HK-2 (cell line): ENCODE measurements around the gene LSMEM2.
"Not testable (repeated sequence)": the region's sequence is repeated elsewhere in the genome, so short reads cannot be mapped to it uniquely, and the experiment has no call there.

Source experiments
- DNase-seq: peaks from one replicate; pipeline ENCODE4 v3.0.0-alpha.2; 2018; ENCODE audit not compliant: unreplicated experiment

Gene LSMEM2

GRCh38 chr3:50278880-50279224 is at the start of gene LSMEM2:
Gene LSMEM2, plus strand, starts transcription at chr3:50279087. Its CDS starts 27 bp downstream, at chr3:50279114.
- no peak for DNase-seq

GRCh38 chr3:50229490-50229889 is 49.4 kb upstream of the LSMEM2 start:
- DNase-seq: no peak

GRCh38 chr3:50230104-50230793 is 48.6 kb upstream of the LSMEM2 start:
- DNase-seq: no peak

- DNase-seq: no peak
Measured at GRCh38 chr3:50230794-50231125, 48.1 kb upstream of the LSMEM2 start.

- no peak for DNase-seq
Measured at GRCh38 chr3:50231581-50231980, 47.3 kb upstream of the LSMEM2 start.

- no peak for DNase-seq
Measured at GRCh38 chr3:50232303-50232702, 46.6 kb upstream of the LSMEM2 start.

GRCh38 chr3:50233176-50233575 is 45.7 kb upstream of the LSMEM2 start:
- no peak for DNase-seq

- peak; percentile 97 for DNase-seq
Measured at GRCh38 chr3:50235716-50236483, 43.0 kb upstream of the LSMEM2 start, which contains the start of gene GNAI2. Gene GNAI2, plus strand, starts transcription at chr3:50236204. Its CDS starts 132 bp downstream, at chr3:50236336.

GRCh38 chr3:50236484-50237132 is 42.3 kb upstream of the LSMEM2 start:
- no peak for DNase-seq

GRCh38 chr3:50237133-50237651 is 41.7 kb upstream of the LSMEM2 start:
- peak; percentile 57 for DNase-seq

GRCh38 chr3:50237754-50238548 is 40.9 kb upstream of the LSMEM2 start:
- peak; percentile 82 for DNase-seq

- DNase-seq: no peak
Measured at GRCh38 chr3:50238549-50239026, 40.3 kb upstream of the LSMEM2 start.

GRCh38 chr3:50239649-50240048 is 39.2 kb upstream of the LSMEM2 start:
- DNase-seq: no peak

GRCh38 chr3:50241163-50241562 is 37.7 kb upstream of the LSMEM2 start:
- DNase-seq: no peak

GRCh38 chr3:50241713-50242380 is 37.0 kb upstream of the LSMEM2 start:
- no peak for DNase-seq

GRCh38 chr3:50242381-50242770 is 36.5 kb upstream of the LSMEM2 start:
- DNase-seq: no peak

GRCh38 chr3:50242851-50243542 is 35.9 kb upstream of the LSMEM2 start:
- peak; percentile 71 for DNase-seq

- DNase-seq: no peak
Measured at GRCh38 chr3:50243543-50243895, 35.4 kb upstream of the LSMEM2 start.

GRCh38 chr3:50244813-50245212 is 34.1 kb upstream of the LSMEM2 start:
- DNase-seq: not testable (repeated sequence)

- DNase-seq: no peak
Measured at GRCh38 chr3:50245251-50245745, 33.6 kb upstream of the LSMEM2 start.
